SK-N-SH treated with all-trans-retinoic acid at 6 μM for 48 hours (cell line): Measurements from ENCODE around the gene SUMF2.
"Not testable (repeated sequence)": the region's sequence is repeated elsewhere in the genome, so short reads cannot be mapped to it uniquely, and the experiment has no call there.

ENCODE experiments used
- ATAC-seq: fragments of 200-7000 bp; cut with Tn5 transposase; 3 replicates; pipeline ENCODE4 v1.9.1; 2020; ENCODE audit warnings: mild to moderate bottlenecking, moderate library complexity
- BACH2 ChIP-seq: fragments of 250-450 bp; sonication (Bioruptor Pico); IDR thresholded peaks from 2 replicates; pipeline ENCODE4 v1.9.0; 2021; ENCODE audit warnings: mild to moderate bottlenecking, borderline replicate concordance
- ESRRG ChIP-seq: fragments of 250-450 bp; sonication (Bioruptor Pico); IDR thresholded peaks from 2 replicates; pipeline ENCODE4 v1.6.1; 2021; ENCODE audit warnings: mild to moderate bottlenecking
- GLIS3 ChIP-seq: fragments of 250-450 bp; sonication (Bioruptor Pico); IDR thresholded peaks from 2 replicates; pipeline ENCODE4 v1.5.0; 2020; ENCODE audit warnings: mild to moderate bottlenecking, moderate library complexity
- OSR1 ChIP-seq: fragments of 250-450 bp; sonication (Bioruptor Pico); IDR thresholded peaks from 2 replicates; pipeline ENCODE4 v1.8.0; 2022; ENCODE audit warnings: moderate library complexity, mild to moderate bottlenecking, inconsistent platforms
- PPARA ChIP-seq: fragments of 250-450 bp; sonication (Bioruptor Pico); IDR thresholded peaks from 2 replicates; pipeline ENCODE4 v1.5.0; 2020; ENCODE audit warnings: mild to moderate bottlenecking, borderline replicate concordance
- RARB ChIP-seq: fragments of 250-450 bp; sonication (Bioruptor Pico); IDR thresholded peaks from 2 replicates; pipeline ENCODE4 v1.8.0; 2021; ENCODE audit warnings: mild to moderate bottlenecking, moderate library complexity
- SNAI2 ChIP-seq: fragments of 250-450 bp; sonication (Bioruptor Pico); IDR thresholded peaks from 2 replicates; pipeline ENCODE4 v1.5.0; 2020; ENCODE audit warnings: mild to moderate bottlenecking, moderate library complexity
- TCF4 ChIP-seq: fragments of 250-450 bp; sonication (Bioruptor Pico); IDR thresholded peaks from 2 replicates; pipeline ENCODE4 v1.8.0; 2021; ENCODE audit warnings: mild to moderate bottlenecking, moderate library complexity, borderline replicate concordance
- TOX ChIP-seq: fragments of 250-450 bp; sonication (Bioruptor Pico); IDR thresholded peaks from 2 replicates; pipeline ENCODE4 v1.8.0; 2021; ENCODE audit warnings: mild to moderate bottlenecking, moderate library complexity, borderline replicate concordance
- ZFP3 ChIP-seq: fragments of 250-450 bp; sonication (Bioruptor Pico); IDR thresholded peaks from 2 replicates; pipeline ENCODE4 v1.5.0; 2020; ENCODE audit warnings: mild to moderate bottlenecking, moderate library complexity
- ZFP30 ChIP-seq: fragments of 450-650 bp; formaldehyde crosslinking; IDR thresholded peaks from 2 replicates; pipeline ENCODE4 v1.5.0; 2022; ENCODE audit warnings: mild to moderate bottlenecking, moderate library complexity
- ZNF70 ChIP-seq: fragments of 450-650 bp; formaldehyde crosslinking; IDR thresholded peaks from 2 replicates; pipeline ENCODE4 v1.5.0; 2020; ENCODE audit warnings: mild to moderate bottlenecking, moderate library complexity
- ZNF8 ChIP-seq: fragments of 450-650 bp; formaldehyde crosslinking; IDR thresholded peaks from 2 replicates; pipeline ENCODE4 v1.5.0; 2020; ENCODE audit warnings: mild to moderate bottlenecking, moderate library complexity
- TF ChIP-seq, protein P1 (sequence below): fragments of 250-450 bp; sonication (Bioruptor Pico); IDR thresholded peaks from 2 replicates; pipeline ENCODE4 v1.8.0; 2020; ENCODE audit warnings: mild to moderate bottlenecking, moderate library complexity, borderline replicate concordance
- TF ChIP-seq, protein P2 (sequence below): fragments of 250-450 bp; sonication (Bioruptor Pico); IDR thresholded peaks from 2 replicates; pipeline ENCODE4 v1.5.0; 2020; ENCODE audit warnings: mild to moderate bottlenecking, moderate library complexity
- TF ChIP-seq, protein P3 (sequence below): fragments of 250-450 bp; sonication (Bioruptor Pico); IDR thresholded peaks from 2 replicates; pipeline ENCODE4 v1.8.0; 2021; ENCODE audit warnings: low read depth, mild to moderate bottlenecking, moderate library complexity, borderline replicate concordance
- TF ChIP-seq, protein P4 (sequence below): fragments of 250-450 bp; sonication (Bioruptor Pico); IDR thresholded peaks from 2 replicates; pipeline ENCODE4 v1.5.1; 2020; ENCODE audit warnings: low read depth, mild to moderate bottlenecking, moderate library complexity

SUMF2 gene

DNA sequence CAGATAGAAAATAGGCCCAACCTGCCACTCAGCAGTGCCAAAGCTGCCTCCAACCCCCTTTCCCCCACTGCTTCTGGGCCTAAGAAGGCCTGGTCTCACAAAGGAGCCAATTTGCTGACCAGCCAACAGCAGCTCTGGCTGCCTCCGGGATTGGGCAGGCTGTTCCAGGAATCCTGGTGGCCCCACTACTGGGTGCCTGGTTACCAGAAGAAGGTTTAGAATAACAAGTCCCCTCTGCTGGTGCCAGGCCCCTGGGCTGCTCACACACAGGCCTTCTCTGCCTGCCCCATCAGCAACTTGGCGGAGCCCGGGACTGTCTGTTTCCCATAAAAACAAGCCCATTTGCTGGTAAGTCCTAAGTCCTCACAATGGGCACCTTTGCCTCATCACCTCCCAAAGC lies 27.5 kb downstream of the SUMF2 start:
- peak; percentile 50 for ATAC-seq
- no peak for TF ChIP-seq GLIS3 (CRISPR knock-in tag)
- TF ChIP-seq ZFP3, result no peak
- no peak for TF ChIP-seq ZFP30
- TF ChIP-seq, protein P1, sequence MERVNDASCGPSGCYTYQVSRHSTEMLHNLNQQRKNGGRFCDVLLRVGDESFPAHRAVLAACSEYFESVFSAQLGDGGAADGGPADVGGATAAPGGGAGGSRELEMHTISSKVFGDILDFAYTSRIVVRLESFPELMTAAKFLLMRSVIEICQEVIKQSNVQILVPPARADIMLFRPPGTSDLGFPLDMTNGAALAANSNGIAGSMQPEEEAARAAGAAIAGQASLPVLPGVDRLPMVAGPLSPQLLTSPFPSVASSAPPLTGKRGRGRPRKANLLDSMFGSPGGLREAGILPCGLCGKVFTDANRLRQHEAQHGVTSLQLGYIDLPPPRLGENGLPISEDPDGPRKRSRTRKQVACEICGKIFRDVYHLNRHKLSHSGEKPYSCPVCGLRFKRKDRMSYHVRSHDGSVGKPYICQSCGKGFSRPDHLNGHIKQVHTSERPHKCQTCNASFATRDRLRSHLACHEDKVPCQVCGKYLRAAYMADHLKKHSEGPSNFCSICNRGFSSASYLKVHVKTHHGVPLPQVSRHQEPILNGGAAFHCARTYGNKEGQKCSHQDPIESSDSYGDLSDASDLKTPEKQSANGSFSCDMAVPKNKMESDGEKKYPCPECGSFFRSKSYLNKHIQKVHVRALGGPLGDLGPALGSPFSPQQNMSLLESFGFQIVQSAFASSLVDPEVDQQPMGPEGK (CRISPR knock-in tag), result no peak
- TF ChIP-seq, protein P2, sequence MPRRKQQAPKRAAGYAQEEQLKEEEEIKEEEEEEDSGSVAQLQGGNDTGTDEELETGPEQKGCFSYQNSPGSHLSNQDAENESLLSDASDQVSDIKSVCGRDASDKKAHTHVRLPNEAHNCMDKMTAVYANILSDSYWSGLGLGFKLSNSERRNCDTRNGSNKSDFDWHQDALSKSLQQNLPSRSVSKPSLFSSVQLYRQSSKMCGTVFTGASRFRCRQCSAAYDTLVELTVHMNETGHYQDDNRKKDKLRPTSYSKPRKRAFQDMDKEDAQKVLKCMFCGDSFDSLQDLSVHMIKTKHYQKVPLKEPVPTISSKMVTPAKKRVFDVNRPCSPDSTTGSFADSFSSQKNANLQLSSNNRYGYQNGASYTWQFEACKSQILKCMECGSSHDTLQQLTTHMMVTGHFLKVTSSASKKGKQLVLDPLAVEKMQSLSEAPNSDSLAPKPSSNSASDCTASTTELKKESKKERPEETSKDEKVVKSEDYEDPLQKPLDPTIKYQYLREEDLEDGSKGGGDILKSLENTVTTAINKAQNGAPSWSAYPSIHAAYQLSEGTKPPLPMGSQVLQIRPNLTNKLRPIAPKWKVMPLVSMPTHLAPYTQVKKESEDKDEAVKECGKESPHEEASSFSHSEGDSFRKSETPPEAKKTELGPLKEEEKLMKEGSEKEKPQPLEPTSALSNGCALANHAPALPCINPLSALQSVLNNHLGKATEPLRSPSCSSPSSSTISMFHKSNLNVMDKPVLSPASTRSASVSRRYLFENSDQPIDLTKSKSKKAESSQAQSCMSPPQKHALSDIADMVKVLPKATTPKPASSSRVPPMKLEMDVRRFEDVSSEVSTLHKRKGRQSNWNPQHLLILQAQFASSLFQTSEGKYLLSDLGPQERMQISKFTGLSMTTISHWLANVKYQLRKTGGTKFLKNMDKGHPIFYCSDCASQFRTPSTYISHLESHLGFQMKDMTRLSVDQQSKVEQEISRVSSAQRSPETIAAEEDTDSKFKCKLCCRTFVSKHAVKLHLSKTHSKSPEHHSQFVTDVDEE (CRISPR knock-in tag), result no peak
- no peak for TF ChIP-seq TCF4 (CRISPR knock-in tag)
- TF ChIP-seq, protein P3, sequence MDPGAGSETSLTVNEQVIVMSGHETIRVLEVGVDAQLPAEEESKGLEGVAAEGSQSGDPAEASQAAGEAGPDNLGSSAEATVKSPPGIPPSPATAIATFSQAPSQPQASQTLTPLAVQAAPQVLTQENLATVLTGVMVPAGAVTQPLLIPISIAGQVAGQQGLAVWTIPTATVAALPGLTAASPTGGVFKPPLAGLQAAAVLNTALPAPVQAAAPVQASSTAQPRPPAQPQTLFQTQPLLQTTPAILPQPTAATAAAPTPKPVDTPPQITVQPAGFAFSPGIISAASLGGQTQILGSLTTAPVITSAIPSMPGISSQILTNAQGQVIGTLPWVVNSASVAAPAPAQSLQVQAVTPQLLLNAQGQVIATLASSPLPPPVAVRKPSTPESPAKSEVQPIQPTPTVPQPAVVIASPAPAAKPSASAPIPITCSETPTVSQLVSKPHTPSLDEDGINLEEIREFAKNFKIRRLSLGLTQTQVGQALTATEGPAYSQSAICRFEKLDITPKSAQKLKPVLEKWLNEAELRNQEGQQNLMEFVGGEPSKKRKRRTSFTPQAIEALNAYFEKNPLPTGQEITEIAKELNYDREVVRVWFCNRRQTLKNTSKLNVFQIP (CRISPR knock-in tag), result no peak
- no peak for TF ChIP-seq TOX (CRISPR knock-in tag)
- no peak for TF ChIP-seq ZNF70
- TF ChIP-seq SNAI2 (CRISPR knock-in tag), result no peak
- no peak for TF ChIP-seq BACH2 (CRISPR knock-in tag)
- no peak for TF ChIP-seq ESRRG
- no peak for TF ChIP-seq PPARA
- no peak for TF ChIP-seq OSR1
- no peak for TF ChIP-seq RARB (CRISPR knock-in tag)

DNA sequence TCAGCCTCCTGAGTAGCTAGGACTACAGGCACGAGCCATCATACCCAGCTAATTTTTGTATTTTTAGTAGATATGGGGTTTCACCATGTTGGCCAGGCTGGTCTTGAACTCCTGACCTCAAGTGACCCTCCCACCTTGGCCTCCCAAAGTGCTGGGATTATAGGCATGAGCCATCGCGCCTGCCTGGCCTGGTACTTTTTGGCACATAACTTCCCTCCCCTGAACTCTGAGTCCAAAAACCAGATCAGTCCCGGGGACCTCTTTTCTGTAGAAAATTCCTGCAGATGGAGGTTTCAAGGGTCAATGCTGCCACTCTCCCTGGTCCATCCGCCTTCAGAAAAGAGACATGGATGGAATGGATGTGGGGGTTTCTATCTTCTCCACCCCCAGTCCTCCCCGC lies 28.3 kb downstream of the SUMF2 start:
- not testable (repeated sequence) for ATAC-seq

DNA sequence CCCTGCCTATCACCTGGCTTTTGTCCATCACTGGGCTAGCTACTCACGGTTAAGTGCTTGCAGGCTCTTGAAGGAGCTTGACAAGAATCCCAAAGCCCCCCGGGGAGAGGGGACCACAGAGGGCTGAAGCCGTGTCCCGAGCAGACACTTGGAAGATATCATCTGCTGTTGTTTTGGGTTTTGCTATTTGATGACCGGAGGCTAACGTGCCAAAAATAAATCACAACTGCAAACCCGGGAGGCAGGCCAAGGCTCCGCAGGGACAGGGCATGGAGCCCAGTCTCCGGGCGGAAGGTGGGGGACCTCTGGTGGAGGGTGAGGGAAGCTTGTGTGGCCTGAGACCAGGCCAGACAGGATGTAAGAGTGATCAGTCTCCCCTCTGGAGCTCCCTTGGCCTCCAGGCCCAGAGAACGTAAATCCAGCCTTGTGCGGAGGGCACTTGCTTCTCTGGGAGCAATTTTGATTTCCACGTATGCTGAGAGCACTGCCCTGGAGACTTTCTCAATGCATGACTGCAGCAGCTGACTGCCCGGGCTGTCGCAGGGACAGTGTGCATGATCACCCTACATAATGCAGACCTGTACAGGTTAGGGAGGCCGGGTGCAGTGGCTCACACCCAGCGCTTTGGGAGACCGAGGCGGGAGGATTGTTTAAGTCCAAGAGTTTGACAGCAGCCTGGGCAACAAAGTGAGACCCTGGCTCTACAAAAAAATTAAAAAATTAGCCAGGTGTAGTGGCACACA lies 28.9 kb downstream of the SUMF2 start, which contains the start of gene PHKG1:
TSS of gene PHKG1 (minus strand) at position 164 of the 743 bp plus-strand sequence. CDS start 4,011 bp downstream, outside the sequence.
- TF ChIP-seq ZFP30 (no peak), BACH2 (CRISPR knock-in tag) (no peak), OSR1 (no peak), ZNF70 (no peak), RARB (CRISPR knock-in tag) (no peak), PPARA (no peak)
- TF ChIP-seq, protein P4, sequence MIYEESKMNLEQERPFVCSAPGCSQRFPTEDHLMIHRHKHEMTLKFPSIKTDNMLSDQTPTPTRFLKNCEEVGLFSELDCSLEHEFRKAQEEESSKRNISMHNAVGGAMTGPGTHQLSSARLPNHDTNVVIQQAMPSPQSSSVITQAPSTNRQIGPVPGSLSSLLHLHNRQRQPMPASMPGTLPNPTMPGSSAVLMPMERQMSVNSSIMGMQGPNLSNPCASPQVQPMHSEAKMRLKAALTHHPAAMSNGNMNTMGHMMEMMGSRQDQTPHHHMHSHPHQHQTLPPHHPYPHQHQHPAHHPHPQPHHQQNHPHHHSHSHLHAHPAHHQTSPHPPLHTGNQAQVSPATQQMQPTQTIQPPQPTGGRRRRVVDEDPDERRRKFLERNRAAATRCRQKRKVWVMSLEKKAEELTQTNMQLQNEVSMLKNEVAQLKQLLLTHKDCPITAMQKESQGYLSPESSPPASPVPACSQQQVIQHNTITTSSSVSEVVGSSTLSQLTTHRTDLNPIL (CRISPR knock-in tag), result no peak
- ATAC-seq, result peak; percentile 92

DNA sequence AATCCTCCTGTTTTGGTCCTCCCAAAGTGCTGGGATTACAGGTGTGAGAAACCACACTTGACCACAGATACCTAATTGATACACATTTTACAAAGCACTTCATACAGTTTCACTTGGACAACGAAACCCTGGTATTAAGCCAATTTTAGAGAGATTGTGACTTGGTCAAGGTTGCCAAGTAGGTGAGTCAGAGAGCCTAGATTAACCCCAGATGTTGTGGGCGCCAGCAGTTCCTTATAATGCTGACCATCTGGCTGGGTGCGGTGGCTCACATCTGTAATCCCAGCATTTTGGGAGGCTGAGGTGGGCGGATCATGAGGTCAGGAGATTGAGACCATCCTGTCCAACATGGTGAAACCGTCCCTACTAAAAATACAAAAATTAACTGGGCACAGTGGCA lies 33.6 kb downstream of the SUMF2 start:
- no peak for TF ChIP-seq ZFP30
- TF ChIP-seq RARB (CRISPR knock-in tag), result peak; percentile 83; the same call in 1 of the 2 replicates
- TF ChIP-seq TOX (CRISPR knock-in tag), result no peak
- TF ChIP-seq, protein P2 (CRISPR knock-in tag), result no peak
- TF ChIP-seq OSR1, result no peak
- peak; percentile 68 for TF ChIP-seq TCF4 (CRISPR knock-in tag)
- TF ChIP-seq ZNF8, result no peak
- no peak for TF ChIP-seq GLIS3 (CRISPR knock-in tag)
- TF ChIP-seq, protein P4 (CRISPR knock-in tag), result 0 out of 2 replicates have a peak, but pooled peaks have one; percentile 33
- TF ChIP-seq, protein P3 (CRISPR knock-in tag), result no peak
- TF ChIP-seq, all 23 proteins: peak for 3
- ATAC-seq, result peak; percentile 66

DNA sequence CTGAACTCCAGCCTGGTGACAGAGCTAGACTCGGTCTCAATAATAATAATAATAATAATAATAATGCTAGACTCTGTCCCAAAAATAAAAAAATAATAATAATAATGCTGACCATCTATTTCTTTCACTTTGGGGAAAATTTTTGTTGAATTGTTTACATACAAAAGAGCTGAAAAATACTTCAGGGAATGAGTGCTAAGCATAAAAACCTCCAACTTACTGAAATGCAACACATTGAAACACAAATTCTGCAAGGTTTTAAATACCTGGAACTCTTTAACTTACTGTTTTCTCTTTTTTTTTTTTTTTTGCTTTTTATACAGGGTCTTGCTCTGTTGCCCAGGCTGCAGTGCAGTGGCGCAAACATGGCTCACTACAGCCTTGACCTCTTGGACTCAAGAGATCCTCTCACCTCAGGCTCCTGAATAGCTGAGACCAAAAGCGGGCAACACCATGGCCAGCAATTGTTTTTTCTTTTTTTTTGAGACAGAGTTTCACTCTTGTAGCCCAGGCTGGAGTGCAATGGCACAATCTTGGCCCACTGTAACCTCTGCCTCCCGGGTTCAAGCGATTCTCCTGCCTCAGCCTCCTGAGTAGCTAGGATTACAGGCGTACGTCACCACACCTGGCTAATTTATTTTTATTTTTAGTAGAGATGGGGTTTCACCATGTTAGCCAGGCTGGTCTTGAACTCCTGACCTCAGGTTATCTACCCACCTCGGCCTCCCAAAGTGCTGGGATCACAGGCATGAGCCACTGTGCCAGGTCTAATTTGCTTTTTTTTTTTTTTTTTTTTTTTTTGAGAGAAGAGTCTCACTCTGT lies 34.3 kb downstream of the SUMF2 start:
- not testable (repeated sequence) for ATAC-seq
